Keratinocyte (primary cell): ENCODE measurements around the gene CLMN. TPM values are rescaled to one million over a fixed set of nuclear protein-coding genes. Genes with fewer than 3 reads are reported as not detected.
"Not testable (repeated sequence)": the region's sequence is repeated elsewhere in the genome, so short reads cannot be mapped to it uniquely, and the experiment has no call there.

Experiments used
- DNase-seq: peaks from one replicate; pipeline ENCODE4 v3.0.0-alpha.2; 2011; ENCODE audit warnings: low read depth, missing footprints, low spot score
- FAIRE-seq: peaks from 2 replicates; lab custom pipeline; 2011; peaks lifted over from hg19 to GRCh38; lab: Jason Lieb, UNC
- H2AFZ ChIP-seq: 2 replicates; pipeline ENCODE4 v1.6.0; 2012; ENCODE audit warnings: low read length, control low read depth, inconsistent platforms; ENCODE audit not compliant: control insufficient read depth
- H3K27ac ChIP-seq: 2 replicates; pipeline ENCODE4 v1.5.1; 2011; ENCODE audit warnings: low read length; ENCODE audit not compliant: control insufficient read depth, insufficient read depth
- H3K27me3 ChIP-seq: 3 replicates; pipeline ENCODE4 v1.6.0; 2011; ENCODE audit warnings: low read length; ENCODE audit not compliant: control insufficient read depth, insufficient read depth; ENCODE audit errors: extremely low read depth
- H3K36me3 ChIP-seq, 2 experiments: 2 replicates in 1 of 2; 3 replicates in 1 of 2; pipeline ENCODE4 v1.5.1; 2011; ENCODE audit warnings: low read length in 2 of 2, mild to moderate bottlenecking in 1 of 2; ENCODE audit not compliant: control insufficient read depth in 2 of 2, insufficient read depth in 2 of 2; ENCODE audit errors: extremely low read depth in 1 of 2
- H3K4me1 ChIP-seq: 3 replicates; pipeline ENCODE4 v1.5.1; 2011; ENCODE audit warnings: low read length; ENCODE audit not compliant: control insufficient read depth, insufficient read depth; ENCODE audit errors: extremely low read depth
- H3K4me2 ChIP-seq: 3 replicates; pipeline ENCODE4 v1.6.0; 2011; ENCODE audit warnings: low read depth, low read length; ENCODE audit not compliant: control insufficient read depth, insufficient read depth; ENCODE audit errors: extremely low read depth
- H3K4me3 ChIP-seq, 3 experiments: fragments of 200-600 bp in 1 of 3; sonication (generic) in 1 of 3; 2 replicates in 2 of 3; 3 replicates in 1 of 3; pipeline ENCODE4 v1.5.1; 2011 to 2016; ENCODE audit warnings: low read length in 3 of 3, mild to moderate bottlenecking in 3 of 3, control low read depth in 2 of 3, inconsistent platforms in 1 of 3, low read depth in 1 of 3, mixed read lengths in 1 of 3, mixed run types in 1 of 3, moderate library complexity in 1 of 3; ENCODE audit not compliant: control insufficient read depth in 2 of 3, insufficient read depth in 2 of 3; ENCODE audit errors: extremely low read depth in 1 of 3
- H3K79me2 ChIP-seq: 2 replicates; pipeline ENCODE4 v1.6.0; 2012; ENCODE audit warnings: low read length; ENCODE audit not compliant: control insufficient read depth, insufficient read depth
- H3K9ac ChIP-seq: 3 replicates; pipeline ENCODE4 v1.6.0; 2011; ENCODE audit warnings: low read length; ENCODE audit not compliant: control insufficient read depth, insufficient read depth; ENCODE audit errors: extremely low read depth
- H3K9me1 ChIP-seq: 3 replicates; pipeline ENCODE4 v1.6.0; 2011; ENCODE audit warnings: low read length; ENCODE audit not compliant: control insufficient read depth, insufficient read depth; ENCODE audit errors: extremely low read depth
- H3K9me3 ChIP-seq: 2 replicates; pipeline ENCODE4 v1.5.1; 2012; ENCODE audit warnings: low read depth, low read length; ENCODE audit not compliant: control insufficient read depth
- H4K20me1 ChIP-seq: 3 replicates; pipeline ENCODE4 v1.6.0; 2011; ENCODE audit warnings: low read length; ENCODE audit not compliant: control insufficient read depth, insufficient read depth; ENCODE audit errors: extremely low read depth
- EZH2 ChIP-seq: IDR thresholded peaks from one replicate; pipeline ENCODE4 v1.6.1; 2012; ENCODE audit warnings: inconsistent platforms, mild to moderate bottlenecking, low read length, moderate library complexity
- dilution Hi-C: fragments of 300-500 bp; cut with MboI; formaldehyde crosslinking; loops from one replicate; pipeline ENCODE4 v1.7.0; 2020; ENCODE audit warnings: low sequenced_read_pairs; ENCODE audit not compliant: extremely low pct_ligation_motif_present
- polyA plus RNA-seq, 5 experiments: library from polyadenylated mRNA; depleted of rRNA in 3 of 5; stranded (reverse) in 3 of 5; stranded (forward) in 1 of 5; unstranded in 1 of 5; fragments of >200 nt; gene quantifications; 1 replicate in 1 of 5; 2 replicates in 3 of 5; 3 replicates in 1 of 5; pipeline versions ENCODE4 v1.2.1 to v1.2.3, GENCODE V29; 2011 to 2012; ENCODE audit warnings: missing spikeins in 2 of 5, low read depth in 1 of 5, low replicate concordance in 1 of 5
- TF ChIP-seq, protein P1 (sequence below), 3 experiments: IDR thresholded peaks in 1 of 3; conservative IDR thresholded peaks in 1 of 3; optimal IDR thresholded peaks in 1 of 3; 2 replicates in 2 of 3; 3 replicates in 1 of 3; pipeline versions ENCODE3 to v1.5.1; 2011; ENCODE audit warnings: low read length in 3 of 3, mild to moderate bottlenecking in 3 of 3, moderate library complexity in 2 of 3, control low read depth in 1 of 3, inconsistent platforms in 1 of 3; ENCODE audit not compliant: insufficient read depth in 2 of 3; ENCODE audit errors: extremely low read depth in 1 of 3

Gene CLMN
- polyA plus RNA-seq, 1 donor (not counting 4 experiments of a cell fraction or from before 2014, with no cell fraction given): 6.1 TPM

- Histone ChIP-seq H3K4me3 (no peak overlapping the region), H3K79me2 (no peaks in the 10 kb centered on the region), H3K27me3 (no peaks in the 10 kb centered on the region), H3K9me1 (peaks cover 3% of the 10 kb centered on the region), H3K4me1 (peaks cover 18% of the 10 kb centered on the region), H3K27ac (no peak overlapping the region), H3K4me2 (no peak overlapping the region), H2AFZ (no peak overlapping the region), H3K36me3 (no peaks in the 10 kb centered on the region), H3K9me3 (no peaks in the 10 kb centered on the region), H3K9ac (no peak overlapping the region), H4K20me1 (no peaks in the 10 kb centered on the region)
- TF ChIP-seq EZH2: no peak
- TF ChIP-seq, protein P1, sequence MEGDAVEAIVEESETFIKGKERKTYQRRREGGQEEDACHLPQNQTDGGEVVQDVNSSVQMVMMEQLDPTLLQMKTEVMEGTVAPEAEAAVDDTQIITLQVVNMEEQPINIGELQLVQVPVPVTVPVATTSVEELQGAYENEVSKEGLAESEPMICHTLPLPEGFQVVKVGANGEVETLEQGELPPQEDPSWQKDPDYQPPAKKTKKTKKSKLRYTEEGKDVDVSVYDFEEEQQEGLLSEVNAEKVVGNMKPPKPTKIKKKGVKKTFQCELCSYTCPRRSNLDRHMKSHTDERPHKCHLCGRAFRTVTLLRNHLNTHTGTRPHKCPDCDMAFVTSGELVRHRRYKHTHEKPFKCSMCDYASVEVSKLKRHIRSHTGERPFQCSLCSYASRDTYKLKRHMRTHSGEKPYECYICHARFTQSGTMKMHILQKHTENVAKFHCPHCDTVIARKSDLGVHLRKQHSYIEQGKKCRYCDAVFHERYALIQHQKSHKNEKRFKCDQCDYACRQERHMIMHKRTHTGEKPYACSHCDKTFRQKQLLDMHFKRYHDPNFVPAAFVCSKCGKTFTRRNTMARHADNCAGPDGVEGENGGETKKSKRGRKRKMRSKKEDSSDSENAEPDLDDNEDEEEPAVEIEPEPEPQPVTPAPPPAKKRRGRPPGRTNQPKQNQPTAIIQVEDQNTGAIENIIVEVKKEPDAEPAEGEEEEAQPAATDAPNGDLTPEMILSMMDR (optimal IDR thresholded peaks at IDR 0.05 in 1 of 3, IDR thresholded peaks at IDR 0.05 in 1 of 3, conservative IDR thresholded peaks at IDR 0.05 in 1 of 3; ENCODE audit: extremely low read depth in 1 of 3, insufficient read depth in 2 of 3, low read length in 3 of 3): no peak
- DNase-seq (no peak), FAIRE-seq (no peak)
- dilution Hi-C loops: no loop called here
Measured at GRCh38 chr14:95286645-95287044, 33.1 kb downstream of the CLMN start.

DNA sequence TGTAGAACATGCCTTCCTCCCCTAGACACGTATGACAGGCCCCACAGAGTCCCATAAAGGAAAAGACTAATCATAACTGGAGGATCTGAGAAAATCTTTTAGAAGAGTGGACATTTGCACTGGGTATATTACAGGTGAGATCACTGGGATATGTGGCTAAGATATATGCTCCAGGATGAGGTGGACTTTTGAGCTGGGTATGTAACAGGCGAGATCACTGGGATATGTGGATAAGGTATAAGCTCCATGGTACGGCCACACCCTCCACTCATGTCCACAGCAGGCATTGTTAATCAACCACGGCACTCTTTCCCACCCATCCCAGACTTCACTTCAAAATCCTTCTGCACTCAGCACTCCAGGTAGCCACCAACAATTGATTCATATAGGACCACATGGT is 34.1 kb downstream of the CLMN start:
- no peak for TF ChIP-seq EZH2
- TF ChIP-seq, protein P1 (optimal IDR thresholded peaks at IDR 0.05 in 1 of 3, IDR thresholded peaks at IDR 0.05 in 1 of 3, conservative IDR thresholded peaks at IDR 0.05 in 1 of 3; ENCODE audit: extremely low read depth in 1 of 3, insufficient read depth in 2 of 3, low read length in 3 of 3): no peak
- dilution Hi-C loops: no loop called here
- H3K27ac ChIP-seq: no peak overlapping the region
- no peaks in the 10 kb centered on the region for H3K27me3 ChIP-seq
- no peaks in the 10 kb centered on the region for H3K79me2 ChIP-seq
- H3K9me1 ChIP-seq: no peaks in the 10 kb centered on the region
- FAIRE-seq (no peak), DNase-seq (no peak)
- H3K9ac ChIP-seq: no peak overlapping the region
- no peak overlapping the region for H3K4me3 ChIP-seq
- H3K36me3 ChIP-seq: no peaks in the 10 kb centered on the region
- no peak overlapping the region for H2AFZ ChIP-seq
- H3K4me2 ChIP-seq: no peak overlapping the region
- H3K4me1 ChIP-seq: peaks cover 7% of the 10 kb centered on the region
- no peaks in the 10 kb centered on the region for H3K9me3 ChIP-seq
- no peaks in the 10 kb centered on the region for H4K20me1 ChIP-seq

- H3K9ac ChIP-seq, FAIRE-seq, H3K27me3 ChIP-seq, dilution Hi-C loops, DNase-seq, H3K4me3 ChIP-seq, H3K9me1 ChIP-seq, H3K9me3 ChIP-seq, H2AFZ ChIP-seq, H3K4me2 ChIP-seq, H3K36me3 ChIP-seq, H3K4me1 ChIP-seq, H3K27ac ChIP-seq, H4K20me1 ChIP-seq, H3K79me2 ChIP-seq: not testable (repeated sequence)
Measured at GRCh38 chr14:95283802-95284201, 35.9 kb downstream of the CLMN start.

DNA sequence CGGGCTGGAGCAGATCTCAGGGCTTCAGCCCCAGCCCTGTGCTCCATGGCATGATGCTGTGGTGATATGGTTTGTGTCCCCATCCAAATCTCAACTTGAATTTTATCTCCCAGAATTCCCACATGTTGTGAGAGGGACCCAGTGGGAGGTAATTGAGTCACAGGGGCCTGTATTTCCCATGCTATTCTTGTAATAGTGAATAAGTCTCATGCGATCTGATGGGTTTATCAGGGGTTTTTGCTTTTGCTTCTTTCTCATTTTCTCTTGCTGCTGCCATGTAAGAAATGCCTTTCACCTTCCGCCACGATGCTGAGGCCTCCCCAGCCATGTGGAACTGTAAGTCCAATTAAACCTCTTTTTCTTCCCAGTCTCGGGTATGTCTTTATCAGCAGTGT is 36.7 kb downstream of the CLMN start:
- H4K20me1 ChIP-seq, H3K36me3 ChIP-seq, DNase-seq, H3K27ac ChIP-seq, H2AFZ ChIP-seq, H3K79me2 ChIP-seq, H3K4me2 ChIP-seq, FAIRE-seq, H3K9ac ChIP-seq, H3K9me3 ChIP-seq, dilution Hi-C loops, H3K27me3 ChIP-seq, H3K4me3 ChIP-seq, H3K9me1 ChIP-seq, H3K4me1 ChIP-seq: not testable (repeated sequence)
